Activated CD4-positive, CD25-positive, alpha-beta regulatory T cell treated with anti-CD3 and anti-CD28 coated beads, Interleukin-2, amount 50 U/mL, for 16 hours (primary cell): ENCODE measurements around the gene B3GAT3.
A peak's percentile ranks its signal among the peaks of the same experiment; 100 is the strongest.
"Not testable (repeated sequence)": the region's sequence is repeated elsewhere in the genome, so short reads cannot be mapped to it uniquely, and the experiment has no call there.

Experiments used
- DNase-seq: peaks from one replicate; pipeline ENCODE4 v3.0.0-alpha.2; 2020; ENCODE audit warnings: low read depth, low spot score

B3GAT3 gene

DNA sequence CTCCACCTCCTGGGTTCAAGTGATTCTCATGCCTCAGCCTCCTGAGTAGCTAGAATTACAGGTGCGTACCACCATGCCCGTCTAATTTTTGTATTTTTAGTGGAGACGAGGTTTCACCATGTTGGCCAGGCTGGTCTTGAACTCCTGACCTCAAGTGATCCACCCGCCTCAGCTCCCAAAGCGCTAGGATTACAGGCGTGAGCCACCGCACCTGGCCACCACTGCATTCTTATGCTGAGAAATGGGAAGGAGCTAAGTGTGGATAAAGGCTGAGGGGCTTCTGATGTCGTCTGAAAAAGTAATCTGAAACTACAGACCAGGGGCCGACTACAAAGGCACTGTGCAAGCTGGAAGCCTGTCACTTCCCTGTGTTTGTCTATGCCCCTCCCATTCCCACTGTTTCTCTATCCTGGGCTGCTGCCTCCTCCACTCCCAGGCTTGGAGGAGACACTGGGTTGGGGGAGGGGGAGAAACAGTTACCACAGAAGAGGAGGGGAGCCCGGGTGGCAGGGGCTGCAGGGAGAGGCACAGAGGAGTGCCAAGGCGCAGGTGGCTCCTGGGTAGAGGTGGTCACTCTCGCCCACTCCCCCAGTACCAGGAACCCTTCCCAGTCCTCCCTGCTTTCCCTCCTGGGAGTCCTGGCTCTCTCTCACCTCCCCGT is 17.2 kb downstream of the B3GAT3 start:
- DNase-seq, result no peak

DNA sequence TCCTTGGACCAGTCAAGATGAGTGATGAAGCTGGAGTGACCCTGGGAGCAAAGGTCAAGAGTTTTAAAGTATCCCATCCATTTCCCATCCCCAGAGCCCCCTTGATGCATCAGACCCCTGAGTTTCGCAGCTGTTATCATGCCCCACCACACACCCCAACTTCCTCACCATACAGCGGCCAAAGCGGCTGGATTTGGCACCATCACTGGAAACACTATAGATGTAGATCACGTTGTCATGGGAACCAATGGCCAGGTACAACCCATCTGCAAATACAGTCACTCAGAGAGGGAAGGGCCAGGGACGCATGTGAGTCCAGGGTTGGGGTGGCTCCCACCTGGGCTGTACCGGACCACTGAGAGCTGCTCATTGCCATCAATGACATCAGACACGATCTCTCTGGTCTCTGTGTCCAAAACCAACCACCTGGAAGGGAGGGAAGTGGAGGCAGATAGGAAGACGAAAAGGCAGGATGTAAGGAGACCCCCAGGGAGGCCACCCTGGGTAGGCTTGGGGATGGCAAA is 17.9 kb downstream of the B3GAT3 start:
- DNase-seq, result no peak

DNA sequence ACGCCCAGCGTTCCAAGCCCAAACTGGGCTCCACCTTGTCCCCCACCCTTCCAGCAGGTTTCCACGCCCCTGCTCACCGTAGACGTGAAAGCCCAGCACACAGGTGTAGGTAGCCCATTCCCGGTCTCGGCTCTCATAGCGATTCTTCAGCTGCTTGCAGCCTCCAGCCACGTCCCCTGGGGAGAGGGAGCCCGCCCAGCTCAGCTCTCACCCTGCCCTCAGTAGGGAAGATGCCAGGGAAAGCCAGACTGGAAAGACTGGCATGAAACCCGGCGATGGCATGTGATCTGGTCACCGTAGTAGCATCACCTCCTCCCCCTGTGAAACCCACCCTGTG is 18.7 kb downstream of the B3GAT3 start:
- DNase-seq, result no peak

- no peak for DNase-seq
Observed at GRCh38 chr11:62602141-62603071, 19.4 kb downstream of the B3GAT3 start.

GRCh38 chr11:62601372-62602140 is 20.2 kb downstream of the B3GAT3 start, which contains the start of gene MTA2:
Gene MTA2 (minus strand): TSS chr11:62601865. CDS start chr11:62601450, 415 bp downstream.
- peak; percentile 98 for DNase-seq

- DNase-seq, result peak; percentile 10
Observed at GRCh38 chr11:62601122-62601371, 20.7 kb downstream of the B3GAT3 start.

DNA sequence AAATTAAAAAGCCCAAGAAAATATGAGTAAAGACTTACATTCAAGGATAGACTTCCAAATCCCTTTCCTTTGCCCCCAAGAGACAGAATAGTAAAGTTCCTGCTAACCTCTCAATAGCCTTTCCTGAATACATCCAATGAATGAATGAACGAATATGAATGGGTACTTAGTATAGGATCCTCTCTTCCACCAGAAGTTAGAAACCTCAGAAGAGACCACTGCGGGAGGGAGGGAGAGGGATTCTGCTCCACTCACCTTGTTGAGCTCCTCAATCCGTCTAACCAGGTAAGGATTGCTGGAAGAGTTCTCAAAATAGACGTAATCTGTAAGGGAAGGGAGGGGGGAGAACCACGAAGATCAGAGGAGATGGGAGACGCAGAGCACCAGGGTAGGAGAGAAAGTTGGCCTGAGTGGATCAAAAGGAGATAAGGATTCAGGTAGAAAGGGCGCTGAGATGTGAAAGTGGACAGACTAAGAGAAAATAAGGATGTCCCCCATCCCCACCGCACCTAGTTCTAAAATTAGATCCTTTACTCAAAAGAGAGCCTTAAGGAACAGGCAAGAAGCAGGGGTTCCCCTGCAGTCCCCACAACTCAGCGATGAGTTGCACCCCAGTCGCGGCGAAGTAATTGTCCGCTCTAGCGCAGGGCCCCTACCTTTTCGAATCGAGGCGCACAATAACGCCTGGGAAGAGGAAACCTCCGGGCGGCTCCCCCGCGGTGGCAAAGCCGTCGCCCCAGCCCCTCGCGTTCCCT is 21.2 kb downstream of the B3GAT3 start:
- DNase-seq, result no peak

DNA sequence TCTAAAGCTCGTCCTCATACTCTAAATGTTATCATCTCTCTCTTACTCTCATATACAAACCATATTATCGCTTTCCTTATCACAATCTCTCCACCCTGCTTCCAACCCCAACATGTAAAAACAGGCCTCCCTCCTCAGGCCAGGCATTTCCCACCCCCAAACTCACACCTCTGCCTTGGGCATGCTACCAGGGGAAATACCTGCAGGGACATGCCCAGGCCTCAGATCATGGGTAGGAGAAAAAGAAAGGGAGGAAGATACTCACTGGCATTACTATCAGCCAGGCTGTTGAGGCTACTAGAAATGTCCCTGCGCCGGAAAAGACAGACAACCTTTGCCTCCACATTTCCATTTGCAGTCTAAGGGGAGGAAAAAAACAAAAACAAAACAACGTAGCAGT is 21.9 kb downstream of the B3GAT3 start:
- DNase-seq, result no peak

DNA sequence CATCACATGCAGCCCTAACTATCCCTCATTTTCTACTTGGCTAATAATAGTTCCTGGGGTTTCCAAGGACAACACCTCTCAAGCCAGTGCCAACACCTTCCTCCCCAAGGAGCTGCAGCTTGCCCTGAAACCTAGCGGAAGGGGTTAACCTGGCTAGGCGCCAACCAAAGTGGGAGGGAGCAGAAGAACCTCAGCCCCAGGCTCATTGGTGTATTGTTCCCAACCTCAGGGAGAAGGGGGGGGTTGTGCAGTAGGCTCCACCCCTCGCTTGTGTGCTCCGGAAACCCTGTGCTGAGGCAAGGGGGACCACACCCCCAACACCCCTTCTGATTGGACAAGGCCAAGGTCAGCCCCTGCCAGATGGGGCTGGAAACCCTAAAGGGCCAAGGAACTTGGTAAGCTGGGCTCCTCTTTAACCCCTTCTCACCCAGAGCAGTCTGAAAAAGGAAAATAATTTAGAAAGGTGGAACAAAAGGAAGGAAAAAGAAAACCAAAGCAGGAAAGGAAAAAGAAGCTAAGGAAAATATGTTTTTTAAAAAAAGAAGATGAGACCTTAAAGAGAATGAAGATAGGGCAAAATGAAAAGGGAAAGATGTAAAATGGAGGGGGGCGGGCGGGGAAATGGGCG is 22.6 kb downstream of the B3GAT3 start:
- peak; percentile 92 for DNase-seq

- no peak for DNase-seq
Observed at GRCh38 chr11:62595124-62595523, 26.7 kb downstream of the B3GAT3 start.

DNA sequence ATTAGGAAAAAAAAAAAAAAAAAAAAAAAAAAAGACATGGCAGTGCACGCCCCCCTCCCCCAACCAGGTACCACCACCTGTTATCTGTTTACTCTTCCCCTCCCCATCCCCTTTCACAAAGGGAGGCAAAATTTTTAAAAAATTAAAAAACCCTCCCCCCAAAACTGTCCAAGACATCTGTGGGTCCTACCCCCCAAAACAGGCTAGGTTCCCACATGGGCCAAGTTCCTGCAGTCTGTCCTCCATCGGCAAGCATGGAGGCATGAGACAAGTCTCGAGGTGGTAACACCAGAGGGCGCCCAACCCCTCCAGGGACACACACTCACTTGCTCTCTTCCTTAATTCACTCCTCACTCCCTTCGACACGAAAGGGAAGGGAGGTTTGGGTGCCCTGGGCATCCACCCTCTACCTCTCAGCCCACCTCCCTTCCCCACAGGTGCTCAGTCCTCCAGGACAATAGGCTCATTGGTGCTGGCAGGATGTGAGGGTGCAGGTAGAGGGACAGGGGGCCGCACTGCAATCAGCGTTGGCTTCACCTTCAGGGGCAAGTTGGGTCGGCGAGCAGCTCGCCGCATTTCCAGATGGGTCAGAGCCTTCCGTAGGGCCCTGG is 28.2 kb downstream of the B3GAT3 start:
- DNase-seq, result peak; percentile 55

GRCh38 chr11:62592989-62593421 is 28.8 kb downstream of the B3GAT3 start:
- no peak for DNase-seq

- DNase-seq, result no peak
Observed at GRCh38 chr11:62592146-62592815, 29.5 kb downstream of the B3GAT3 start.

DNA sequence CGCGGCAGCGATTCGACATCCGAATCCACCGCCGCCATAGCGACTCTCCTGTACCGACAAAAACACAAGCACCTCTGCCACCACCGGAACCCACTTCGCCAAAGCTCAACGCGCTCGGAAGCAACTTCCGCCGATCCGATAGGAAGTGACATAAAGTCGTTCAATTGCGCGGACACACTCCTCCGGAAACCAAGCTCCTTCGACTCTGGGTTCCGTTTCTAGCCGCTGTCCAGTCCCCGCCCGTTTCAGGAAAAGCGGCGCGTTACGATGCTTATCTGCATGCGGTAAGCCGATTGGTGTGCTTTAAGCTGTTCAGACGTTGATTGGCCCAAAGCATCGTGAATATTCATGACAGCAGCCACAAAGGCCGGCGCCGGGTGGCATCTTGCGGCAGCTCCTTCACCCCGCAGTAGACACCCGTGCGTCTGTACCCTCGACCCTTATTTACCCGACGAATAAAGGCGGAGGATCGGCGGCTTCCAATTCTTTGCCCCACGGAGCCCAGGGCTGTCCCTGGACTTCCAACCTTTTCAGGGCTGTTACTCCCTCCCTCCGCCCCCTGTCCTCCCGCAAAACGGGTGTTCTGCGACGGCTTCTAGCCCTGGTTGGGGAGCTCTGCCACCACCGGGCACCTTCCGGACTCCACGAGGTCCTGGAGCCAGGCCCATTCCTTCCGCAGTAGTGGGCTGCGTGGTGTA is 30.2 kb downstream of the B3GAT3 start, which contains the start of gene TUT1:
TSS of gene TUT1 (minus strand) at position 76 of the 698 bp plus-strand sequence. CDS start at position 38, 38 bp downstream.
- peak; percentile 96 for DNase-seq

- DNase-seq, result no peak
Observed at GRCh38 chr11:62588966-62589637, 32.7 kb downstream of the B3GAT3 start.

- not testable (repeated sequence) for DNase-seq
Observed at GRCh38 chr11:62585356-62585755, 36.4 kb downstream of the B3GAT3 start.

DNA sequence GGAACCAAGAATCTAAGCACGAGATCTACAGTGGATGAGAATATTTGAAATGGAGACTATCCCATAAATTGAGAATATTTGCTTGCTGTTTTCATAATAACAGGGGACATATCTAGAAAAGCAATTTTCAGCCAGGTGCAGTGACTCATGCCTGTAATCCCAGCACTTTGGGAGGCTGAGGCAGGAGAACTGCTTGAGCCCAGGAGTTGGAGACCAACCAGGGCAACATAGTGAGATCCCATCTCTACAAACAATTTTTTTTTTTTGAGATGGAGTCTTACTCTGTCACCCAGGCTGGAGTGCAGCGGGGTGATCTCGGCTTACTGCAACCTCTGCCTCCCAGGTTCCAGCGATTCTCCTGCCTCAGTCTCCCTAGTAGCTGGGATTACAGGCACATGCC is 40.1 kb downstream of the B3GAT3 start:
- DNase-seq, result not testable (repeated sequence)

- no peak for DNase-seq
Observed at GRCh38 chr11:62580959-62581715, 40.6 kb downstream of the B3GAT3 start.
